ENCODE measurements around the gene MICB. TPM values are rescaled to one million over a fixed set of nuclear protein-coding genes. Genes with fewer than 3 reads are reported as not detected.
A peak's percentile ranks its signal among the peaks of the same experiment; 100 is the strongest.

Gene MICB
- total RNA-seq, 1 experiment from 2014 or later: 13.2 TPM

DNA sequence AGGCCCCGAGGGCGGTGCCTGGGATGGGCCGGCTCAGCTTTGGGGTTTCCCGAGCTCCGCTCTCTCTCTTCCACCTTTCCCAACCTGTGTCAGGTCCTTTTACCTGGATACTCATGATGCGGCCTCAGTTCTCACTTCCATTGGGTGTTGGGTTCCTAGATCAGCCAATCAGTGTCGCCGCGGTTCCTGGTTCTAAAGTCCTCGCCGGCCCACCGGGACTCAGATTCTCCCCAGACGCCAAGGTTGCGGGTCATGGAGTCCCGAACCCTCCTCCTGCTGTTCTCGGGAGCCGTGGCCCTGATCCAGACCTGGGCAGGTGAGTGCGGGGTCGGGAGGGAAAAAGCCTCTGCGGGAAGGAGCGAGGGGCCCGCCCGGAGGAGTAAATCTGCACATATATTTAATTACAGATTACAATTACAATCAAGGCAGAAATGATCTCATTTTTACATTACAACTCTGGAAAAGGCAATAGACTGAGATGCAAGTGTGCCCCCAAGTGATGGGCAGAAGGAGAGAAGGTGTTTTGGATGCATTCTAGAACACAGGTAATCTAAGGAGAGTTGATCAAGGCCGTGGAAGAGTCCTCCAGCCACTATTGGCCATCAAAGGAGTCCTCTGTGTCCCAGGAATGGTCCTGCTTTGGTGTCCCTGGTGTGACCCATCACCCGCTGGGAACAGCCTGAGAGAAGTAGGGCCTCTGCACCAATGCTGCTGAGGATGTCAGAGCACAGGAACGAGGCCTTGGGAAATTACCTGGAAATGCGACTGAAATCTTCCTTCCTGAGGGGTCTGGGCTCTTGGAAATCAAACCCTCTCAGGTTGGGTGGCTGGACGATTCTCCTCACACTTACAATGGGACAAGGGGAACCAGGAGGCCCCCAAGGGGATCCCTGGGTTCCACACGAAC, 34.7 kb upstream of the MICB start:
- Histone ChIP-seq H3K27ac (ENCODE audit: low read length) (no peak overlapping the region), H2AFZ (ENCODE audit: low read length) (peak overlapping the region; percentile 99), H3K79me2 (ENCODE audit: low read length) (0 out of 2 replicates have a peak, but pooled peaks cover 2% of the 10 kb centered on the region), H3K4me2 (ENCODE audit: low read depth, low read length, poor library complexity, severe bottlenecking) (peak overlapping the region; percentile 79), H3K9me3 (ENCODE audit: low read length) (no peaks in the 10 kb centered on the region), H3K36me3 (ENCODE audit: insufficient read depth, low read length) (peaks cover 5% of the 10 kb centered on the region; the same call in 1 of the 2 replicates), H3K27me3 (ENCODE audit: low read length) (no peaks in the 10 kb centered on the region), H3K4me3 (ENCODE audit: low read length) (peak overlapping the region; percentile 77), H3K4me1 (ENCODE audit: low read length) (peaks cover 22% of the 10 kb centered on the region), H4K20me1 (ENCODE audit: insufficient read depth, low read depth, low read length) (peaks cover 4% of the 10 kb centered on the region; the same call in 1 of the 2 replicates), H3K9ac (ENCODE audit: low read length) (peak overlapping the region; percentile 81), H3K9me2 (replicated peaks; ENCODE audit: insufficient read depth, low read length) (no peaks in the 10 kb centered on the region; the same call in 1 of the 2 replicates)
- DNase-seq: peak; percentile 94

DNA sequence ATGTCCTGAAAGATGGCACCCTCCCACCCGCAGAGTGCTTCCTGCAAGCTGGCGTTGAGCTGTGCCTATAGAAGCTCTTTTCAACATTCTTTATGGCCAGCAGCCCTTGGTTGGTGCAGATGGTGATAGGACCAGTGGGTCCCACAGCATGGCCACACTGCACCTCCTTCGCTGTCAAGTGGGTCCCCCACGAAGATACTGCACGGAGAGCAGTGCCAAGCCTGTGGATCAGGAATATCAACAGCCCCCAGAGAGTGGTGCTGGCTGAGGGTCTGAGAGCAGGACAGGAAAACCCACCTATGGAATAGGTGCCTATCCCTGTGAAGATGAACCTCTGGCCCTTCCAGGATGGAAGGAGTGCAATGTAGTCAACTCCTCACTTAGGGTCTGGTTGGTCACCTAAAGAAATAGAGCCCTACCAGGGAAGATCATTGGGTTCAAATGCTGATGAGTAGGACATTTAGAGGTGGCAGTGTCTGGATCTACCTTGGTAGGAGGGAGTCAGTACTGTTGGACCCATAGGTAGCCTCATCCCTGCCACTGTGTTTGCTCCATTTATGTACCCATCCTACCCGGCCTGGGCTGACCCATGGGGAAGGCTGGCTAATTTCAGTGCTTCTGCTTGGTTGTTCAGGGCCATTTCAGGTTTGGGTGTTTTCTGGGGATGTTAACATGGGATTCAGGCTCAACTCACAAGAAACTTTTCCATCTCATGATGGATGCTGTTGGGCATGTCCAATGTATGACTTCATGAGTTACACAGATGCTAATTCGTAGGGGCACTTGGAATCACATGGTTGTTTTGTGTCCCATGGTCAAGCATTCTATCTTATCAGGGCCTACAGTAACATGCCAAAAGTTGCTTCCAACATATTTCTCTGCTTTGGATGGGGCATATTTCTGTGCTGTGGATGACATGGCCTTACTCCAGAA, 33.4 kb upstream of the MICB start:
- no peak for DNase-seq
- Histone ChIP-seq H3K4me2 (ENCODE audit: low read depth, low read length, poor library complexity, severe bottlenecking) (peak overlapping the region; percentile 79), H3K27me3 (ENCODE audit: low read length) (no peaks in the 10 kb centered on the region), H2AFZ (ENCODE audit: low read length) (no peak overlapping the region), H3K36me3 (ENCODE audit: insufficient read depth, low read length) (peaks cover 5% of the 10 kb centered on the region; the same call in 1 of the 2 replicates), H3K4me3 (ENCODE audit: low read length) (peak overlapping the region; percentile 77), H3K27ac (ENCODE audit: low read length) (no peak overlapping the region), H3K9ac (ENCODE audit: low read length) (peak overlapping the region; percentile 81; the same call in 1 of the 2 replicates), H3K4me1 (ENCODE audit: low read length) (peaks cover 22% of the 10 kb centered on the region), H3K9me2 (replicated peaks; ENCODE audit: insufficient read depth, low read length) (no peaks in the 10 kb centered on the region; the same call in 1 of the 2 replicates), H3K9me3 (ENCODE audit: low read length) (no peaks in the 10 kb centered on the region), H4K20me1 (ENCODE audit: insufficient read depth, low read depth, low read length) (peaks cover 4% of the 10 kb centered on the region; the same call in 1 of the 2 replicates), H3K79me2 (ENCODE audit: low read length) (0 out of 2 replicates have a peak, but pooled peaks cover 2% of the 10 kb centered on the region)

GRCh38 chr6:31465185-31465536, 32.8 kb upstream of the MICB start:
- Histone ChIP-seq H2AFZ (ENCODE audit: low read length) (no peak overlapping the region), H3K27ac (ENCODE audit: low read length) (no peak overlapping the region), H4K20me1 (ENCODE audit: insufficient read depth, low read depth, low read length) (peaks cover 4% of the 10 kb centered on the region; the same call in 1 of the 2 replicates), H3K79me2 (ENCODE audit: low read length) (0 out of 2 replicates have a peak, but pooled peaks cover 2% of the 10 kb centered on the region), H3K9ac (ENCODE audit: low read length) (no peak overlapping the region), H3K9me3 (ENCODE audit: low read length) (no peaks in the 10 kb centered on the region), H3K9me2 (replicated peaks; ENCODE audit: insufficient read depth, low read length) (no peaks in the 10 kb centered on the region; the same call in 1 of the 2 replicates), H3K27me3 (ENCODE audit: low read length) (no peaks in the 10 kb centered on the region), H3K4me1 (ENCODE audit: low read length) (peaks cover 22% of the 10 kb centered on the region), H3K4me3 (ENCODE audit: low read length) (no peak overlapping the region), H3K4me2 (ENCODE audit: low read depth, low read length, poor library complexity, severe bottlenecking) (no peak overlapping the region), H3K36me3 (ENCODE audit: insufficient read depth, low read length) (peaks cover 5% of the 10 kb centered on the region; the same call in 1 of the 2 replicates)
- no peak for DNase-seq

GRCh38 chr6:31465718-31466117, 32.2 kb upstream of the MICB start:
- H3K27ac ChIP-seq (ENCODE audit: low read length): no peak overlapping the region
- no peak for DNase-seq
- peaks cover 22% of the 10 kb centered on the region for H3K4me1 ChIP-seq (ENCODE audit: low read length)
- H3K4me3 ChIP-seq (ENCODE audit: low read length): no peak overlapping the region
- peaks cover 4% of the 10 kb centered on the region; the same call in 1 of the 2 replicates for H4K20me1 ChIP-seq (ENCODE audit: insufficient read depth, low read depth, low read length)
- no peak overlapping the region for H2AFZ ChIP-seq (ENCODE audit: low read length)
- H3K4me2 ChIP-seq (ENCODE audit: low read depth, low read length, poor library complexity, severe bottlenecking): no peak overlapping the region
- no peaks in the 10 kb centered on the region for H3K27me3 ChIP-seq (ENCODE audit: low read length)
- H3K36me3 ChIP-seq (ENCODE audit: insufficient read depth, low read length): peaks cover 5% of the 10 kb centered on the region; the same call in 1 of the 2 replicates
- H3K9ac ChIP-seq (ENCODE audit: low read length): no peak overlapping the region
- H3K9me2 ChIP-seq (replicated peaks; ENCODE audit: insufficient read depth, low read length): no peaks in the 10 kb centered on the region; the same call in 1 of the 2 replicates
- 0 out of 2 replicates have a peak, but pooled peaks cover 2% of the 10 kb centered on the region for H3K79me2 ChIP-seq (ENCODE audit: low read length)
- H3K9me3 ChIP-seq (ENCODE audit: low read length): no peaks in the 10 kb centered on the region

DNA sequence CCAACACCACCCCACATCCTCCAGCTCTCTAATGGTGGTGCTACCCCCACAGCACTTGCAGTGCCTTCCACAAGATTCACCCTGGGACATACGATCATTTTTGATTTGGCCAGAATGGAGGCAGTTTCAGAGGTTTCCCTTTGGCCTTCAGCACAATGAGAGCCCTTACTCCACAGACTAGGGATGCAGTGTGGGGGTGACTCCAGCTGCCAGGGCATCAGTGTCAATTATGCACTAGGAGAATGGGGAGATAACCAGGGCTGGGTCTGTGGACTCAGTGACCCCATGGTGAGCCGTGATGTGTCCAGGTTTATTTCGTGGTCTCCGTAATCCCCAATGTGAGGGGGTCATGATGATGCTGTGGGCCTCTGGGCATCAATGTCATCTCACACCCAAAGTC, 31.5 kb upstream of the MICB start:
- no peak for DNase-seq
- peaks cover 5% of the 10 kb centered on the region; the same call in 1 of the 2 replicates for H3K36me3 ChIP-seq (ENCODE audit: insufficient read depth, low read length)
- no peak overlapping the region for H3K27ac ChIP-seq (ENCODE audit: low read length)
- H3K27me3 ChIP-seq (ENCODE audit: low read length): no peaks in the 10 kb centered on the region
- H3K9me3 ChIP-seq (ENCODE audit: low read length): no peaks in the 10 kb centered on the region
- H4K20me1 ChIP-seq (ENCODE audit: insufficient read depth, low read depth, low read length): peaks cover 4% of the 10 kb centered on the region; the same call in 1 of the 2 replicates
- H3K4me3 ChIP-seq (ENCODE audit: low read length): no peak overlapping the region
- H3K9me2 ChIP-seq (replicated peaks; ENCODE audit: insufficient read depth, low read length): no peaks in the 10 kb centered on the region; the same call in 1 of the 2 replicates
- peaks cover 22% of the 10 kb centered on the region for H3K4me1 ChIP-seq (ENCODE audit: low read length)
- 0 out of 2 replicates have a peak, but pooled peaks cover 2% of the 10 kb centered on the region for H3K79me2 ChIP-seq (ENCODE audit: low read length)
- H3K4me2 ChIP-seq (ENCODE audit: low read depth, low read length, poor library complexity, severe bottlenecking): no peak overlapping the region
- H3K9ac ChIP-seq (ENCODE audit: low read length): no peak overlapping the region
- H2AFZ ChIP-seq (ENCODE audit: low read length): no peak overlapping the region

DNA sequence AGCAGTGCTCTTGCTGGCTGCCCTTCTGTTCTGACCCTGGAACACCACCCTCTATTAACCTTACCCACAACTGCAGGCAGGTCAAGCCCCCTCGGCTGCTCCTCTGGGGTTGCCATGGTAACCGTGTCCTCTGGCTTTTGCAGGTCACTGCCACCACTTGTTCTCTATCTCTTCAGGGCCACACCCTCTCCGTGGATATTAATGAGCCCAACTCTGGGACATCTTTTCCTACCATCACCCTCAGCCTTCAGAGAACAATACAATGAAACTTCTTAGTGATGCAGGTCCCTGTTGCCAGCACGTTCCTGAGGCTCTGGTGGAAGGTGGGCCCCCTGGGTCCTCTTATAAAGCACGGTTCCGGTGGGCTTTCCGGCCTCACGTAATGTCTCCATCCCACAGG, 30.8 kb upstream of the MICB start:
- H3K4me2 ChIP-seq (ENCODE audit: low read depth, low read length, poor library complexity, severe bottlenecking): no peak overlapping the region
- peaks cover 4% of the 10 kb centered on the region; the same call in 1 of the 2 replicates for H4K20me1 ChIP-seq (ENCODE audit: insufficient read depth, low read depth, low read length)
- H3K4me3 ChIP-seq (ENCODE audit: low read length): no peak overlapping the region
- peaks cover 21% of the 10 kb centered on the region for H3K4me1 ChIP-seq (ENCODE audit: low read length)
- H3K27me3 ChIP-seq (ENCODE audit: low read length): no peaks in the 10 kb centered on the region
- no peaks in the 10 kb centered on the region; the same call in 1 of the 2 replicates for H3K9me2 ChIP-seq (replicated peaks; ENCODE audit: insufficient read depth, low read length)
- 0 out of 2 replicates have a peak, but pooled peaks cover 2% of the 10 kb centered on the region for H3K79me2 ChIP-seq (ENCODE audit: low read length)
- DNase-seq: no peak
- no peak overlapping the region for H2AFZ ChIP-seq (ENCODE audit: low read length)
- no peaks in the 10 kb centered on the region for H3K9me3 ChIP-seq (ENCODE audit: low read length)
- no peak overlapping the region for H3K27ac ChIP-seq (ENCODE audit: low read length)
- peaks cover 5% of the 10 kb centered on the region; the same call in 1 of the 2 replicates for H3K36me3 ChIP-seq (ENCODE audit: insufficient read depth, low read length)
- H3K9ac ChIP-seq (ENCODE audit: low read length): no peak overlapping the region

GRCh38 chr6:31468311-31468710, 29.6 kb upstream of the MICB start:
- Histone ChIP-seq H4K20me1 (ENCODE audit: insufficient read depth, low read depth, low read length) (peaks cover 4% of the 10 kb centered on the region; the same call in 1 of the 2 replicates), H3K27ac (ENCODE audit: low read length) (no peak overlapping the region), H3K9me3 (ENCODE audit: low read length) (no peaks in the 10 kb centered on the region), H3K27me3 (ENCODE audit: low read length) (no peaks in the 10 kb centered on the region), H3K79me2 (ENCODE audit: low read length) (0 out of 2 replicates have a peak, but pooled peaks cover 2% of the 10 kb centered on the region), H3K9me2 (replicated peaks; ENCODE audit: insufficient read depth, low read length) (no peaks in the 10 kb centered on the region; the same call in 1 of the 2 replicates), H3K4me1 (ENCODE audit: low read length) (peaks cover 12% of the 10 kb centered on the region), H3K9ac (ENCODE audit: low read length) (no peak overlapping the region), H3K4me3 (ENCODE audit: low read length) (no peak overlapping the region), H3K36me3 (ENCODE audit: insufficient read depth, low read length) (peaks cover 5% of the 10 kb centered on the region; the same call in 1 of the 2 replicates), H2AFZ (ENCODE audit: low read length) (no peak overlapping the region), H3K4me2 (ENCODE audit: low read depth, low read length, poor library complexity, severe bottlenecking) (no peak overlapping the region)
- no peak for DNase-seq
